PC-3 (cell line): Measurements from ENCODE around the gene DIP2B.

Experiments used
- EZH2 ChIP-seq: fragments of 300-600 bp; sonication (generic); IDR thresholded peaks from one replicate; pipeline ENCODE4 v1.6.1; 2017; ENCODE audit warnings: antibody characterized with exemption, mild to moderate bottlenecking, low read length; ENCODE audit not compliant: unreplicated experiment
- EZH2phosphoT487 ChIP-seq: fragments of 300-600 bp; sonication (generic); IDR thresholded peaks from 2 replicates; pipeline ENCODE4 v1.6.1; 2018; ENCODE audit warnings: mild to moderate bottlenecking, antibody characterized with exemption, low read length, borderline replicate concordance
- TF ChIP-seq, protein P1 (sequence below): fragments of 300-600 bp; sonication (generic); conservative IDR thresholded peaks from 2 replicates; pipeline ENCODE4 v1.5.1; 2017; ENCODE audit warnings: antibody characterized with exemption, low read depth, mild to moderate bottlenecking, low read length

DNA sequence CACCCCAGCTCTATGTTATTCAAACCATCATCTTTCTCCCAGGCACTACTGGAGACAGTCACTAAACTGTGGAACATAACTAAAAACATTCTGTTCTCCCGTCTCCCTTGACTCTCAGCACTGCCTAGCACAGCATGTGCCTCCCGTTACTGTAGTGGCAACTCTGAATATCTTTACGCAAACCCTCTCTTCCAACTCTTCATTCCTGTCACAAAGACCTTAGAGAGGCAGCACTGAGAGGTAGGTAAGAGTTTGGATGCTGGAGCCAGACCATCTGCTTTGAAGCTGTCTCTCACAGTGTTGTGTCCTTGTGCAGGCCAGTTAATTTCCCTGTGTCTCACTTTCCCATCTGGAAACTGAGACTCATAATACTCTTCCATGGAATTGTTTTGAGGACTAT lies 108.1 kb downstream of the DIP2B start:
- TF ChIP-seq, protein P1, sequence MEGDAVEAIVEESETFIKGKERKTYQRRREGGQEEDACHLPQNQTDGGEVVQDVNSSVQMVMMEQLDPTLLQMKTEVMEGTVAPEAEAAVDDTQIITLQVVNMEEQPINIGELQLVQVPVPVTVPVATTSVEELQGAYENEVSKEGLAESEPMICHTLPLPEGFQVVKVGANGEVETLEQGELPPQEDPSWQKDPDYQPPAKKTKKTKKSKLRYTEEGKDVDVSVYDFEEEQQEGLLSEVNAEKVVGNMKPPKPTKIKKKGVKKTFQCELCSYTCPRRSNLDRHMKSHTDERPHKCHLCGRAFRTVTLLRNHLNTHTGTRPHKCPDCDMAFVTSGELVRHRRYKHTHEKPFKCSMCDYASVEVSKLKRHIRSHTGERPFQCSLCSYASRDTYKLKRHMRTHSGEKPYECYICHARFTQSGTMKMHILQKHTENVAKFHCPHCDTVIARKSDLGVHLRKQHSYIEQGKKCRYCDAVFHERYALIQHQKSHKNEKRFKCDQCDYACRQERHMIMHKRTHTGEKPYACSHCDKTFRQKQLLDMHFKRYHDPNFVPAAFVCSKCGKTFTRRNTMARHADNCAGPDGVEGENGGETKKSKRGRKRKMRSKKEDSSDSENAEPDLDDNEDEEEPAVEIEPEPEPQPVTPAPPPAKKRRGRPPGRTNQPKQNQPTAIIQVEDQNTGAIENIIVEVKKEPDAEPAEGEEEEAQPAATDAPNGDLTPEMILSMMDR: no peak
- TF ChIP-seq EZH2 (no peak), EZH2phosphoT487 (no peak)
